GM23338 (cell line): Measurements from ENCODE around the gene TCP11L2. TPM values are rescaled to one million over a fixed set of nuclear protein-coding genes. Genes with fewer than 3 reads are reported as not detected.

Experiments used
- ATAC-seq: fragments of 200-7000 bp; cut with Tn5 transposase; 3 replicates; pipeline ENCODE4 v1.9.1; 2020
- DNase-seq: peaks from one replicate; pipeline ENCODE4 v3.0.0-alpha.2; 2015; ENCODE audit warnings: low spot score
- H2AFZ ChIP-seq: fragments of 200-600 bp; sonication (generic); 2 replicates; pipeline ENCODE4 v1.8.0; 2016; ENCODE audit warnings: antibody characterized with exemption, mild to moderate bottlenecking, moderate library complexity
- H3F3A ChIP-seq: fragments of 200-600 bp; sonication (generic); replicated peaks from 2 replicates; pipeline ENCODE4 v1.8.0; 2017; ENCODE audit warnings: antibody characterized with exemption, mixed run types, low read depth
- H3K27ac ChIP-seq: fragments of 200-600 bp; sonication (generic); 2 replicates; pipeline ENCODE4 v1.6.1; 2016; ENCODE audit warnings: low read depth
- H3K27me3 ChIP-seq: fragments of 200-600 bp; sonication (generic); 2 replicates; pipeline ENCODE4 v1.8.0; 2016; ENCODE audit warnings: mild to moderate bottlenecking, mixed run types, moderate library complexity; ENCODE audit not compliant: insufficient read depth
- H3K36me3 ChIP-seq: fragments of 200-600 bp; sonication (generic); 2 replicates; pipeline ENCODE4 v1.8.0; 2016; ENCODE audit warnings: mild to moderate bottlenecking; ENCODE audit not compliant: insufficient read depth
- H3K4me1 ChIP-seq: fragments of 200-600 bp; sonication (generic); 2 replicates; pipeline ENCODE4 v1.8.0; 2016; ENCODE audit warnings: mild to moderate bottlenecking, moderate library complexity; ENCODE audit not compliant: insufficient read depth
- H3K4me2 ChIP-seq: fragments of 200-600 bp; sonication (generic); 2 replicates; pipeline ENCODE4 v1.7.1; 2017; ENCODE audit warnings: mixed run types
- H3K4me3 ChIP-seq: fragments of 200-600 bp; sonication (generic); 2 replicates; pipeline ENCODE4 v1.6.1; 2016; ENCODE audit warnings: mixed run types
- H3K79me2 ChIP-seq: fragments of 200-600 bp; sonication (generic); replicated peaks from 2 replicates; pipeline ENCODE4 v1.8.0; 2017; ENCODE audit warnings: mild to moderate bottlenecking; ENCODE audit not compliant: insufficient read depth
- H3K9me2 ChIP-seq: fragments of 200-600 bp; sonication (generic); 2 replicates; pipeline ENCODE4 v1.8.0; 2017; ENCODE audit not compliant: insufficient read depth
- H4K20me1 ChIP-seq: fragments of 200-600 bp; sonication (generic); replicated peaks from 2 replicates; pipeline ENCODE4 v1.8.0; 2017; ENCODE audit warnings: mild to moderate bottlenecking; ENCODE audit not compliant: insufficient read depth
- H3K27ac Mint-ChIP-seq: 2 replicates; pipeline ENCODE4 v1.8.0; 2020; ENCODE audit warnings: inconsistent platforms, mild to moderate bottlenecking, moderate library complexity, mixed read lengths
- H3K27me3 Mint-ChIP-seq: 3 replicates; pipeline ENCODE4 v1.8.0; 2022; ENCODE audit warnings: low read depth, mild to moderate bottlenecking, moderate library complexity, mixed read lengths, inconsistent platforms; ENCODE audit not compliant: insufficient read depth, poor library complexity
- H3K36me3 Mint-ChIP-seq: 3 replicates; pipeline ENCODE4 v1.8.0; 2021; ENCODE audit warnings: low read depth, mild to moderate bottlenecking, inconsistent platforms, moderate library complexity, mixed read lengths
- H3K4me1 Mint-ChIP-seq: 3 replicates; pipeline ENCODE4 v1.8.0; 2020; ENCODE audit warnings: mild to moderate bottlenecking, inconsistent platforms, mixed read lengths
- H3K4me3 Mint-ChIP-seq: 3 replicates; pipeline ENCODE4 v1.8.0; 2021; ENCODE audit warnings: moderate library complexity, mild to moderate bottlenecking, inconsistent platforms, mixed read lengths
- H3K9me3 Mint-ChIP-seq: 3 replicates; pipeline ENCODE4 v1.8.0; 2020; ENCODE audit warnings: moderate library complexity, mild to moderate bottlenecking, inconsistent platforms, mixed read lengths
- CREB1 ChIP-seq: fragments of 250-450 bp; sonication (Bioruptor Pico); IDR thresholded peaks from 2 replicates; pipeline ENCODE4 v1.5.0; 2020; ENCODE audit warnings: low read depth, mild to moderate bottlenecking, moderate library complexity
- ZNF462 ChIP-seq: fragments of 250-450 bp; sonication (Bioruptor Pico); IDR thresholded peaks from 2 replicates; pipeline ENCODE4 v1.5.0; 2020; ENCODE audit warnings: mild to moderate bottlenecking, moderate library complexity
- polyA plus RNA-seq: library from polyadenylated mRNA; unstranded; fragments of >200 nt; fragmentation: Nextera tagmentation; extraction: Ambion mirVana; gene quantifications from 2 replicates; pipeline ENCODE4 v1.2.1, GENCODE V29; 2016
- total RNA-seq: library from RNA; depleted of rRNA; stranded (reverse); fragments of >200 nt; shearing (Covaris generic); gene quantifications from 2 replicates; pipeline ENCODE4 v1.2.3, GENCODE V29; 2014

TCP11L2 gene
- total and polyA plus RNA-seq, 2 experiments from 2014 or later, result 1.4 to 4.4 TPM

- TF ChIP-seq ZNF462 (CRISPR knock-in tag), result no peak
Observed at GRCh38 chr12:106357549-106358395, 55.2 kb downstream of the TCP11L2 start, which contains the start of gene POLR3B (continued).

GRCh38 chr12:106358396-106359241 lies 56.1 kb downstream of the TCP11L2 start:
- H3K4me1 ChIP-seq, result peaks cover 8% of the 10 kb centered on the region; the same call in 1 of the 2 replicates
- H3F3A ChIP-seq, result no peaks in the 10 kb centered on the region
- H3K27ac ChIP-seq, result no peak overlapping the region
- peaks cover 6% of the 10 kb centered on the region for H4K20me1 ChIP-seq
- no peaks in the 10 kb centered on the region for H3K27me3 ChIP-seq
- Mint-ChIP-seq H3K9me3 (no peaks in the 10 kb centered on the region), H3K27me3 (peaks cover 12% of the 10 kb centered on the region), H3K27ac (peak overlapping the region; percentile 85), H3K36me3 (no peaks in the 10 kb centered on the region; the same call in 2 of the 3 replicates), H3K4me3 (peak overlapping the region; percentile 94), H3K4me1 (peaks cover 8% of the 10 kb centered on the region)
- H3K4me3 ChIP-seq, result peak overlapping the region; percentile 78
- no peaks in the 10 kb centered on the region for H3K36me3 ChIP-seq
- DNase-seq (no peak), ATAC-seq (peak; percentile 4; the same call in 1 of the 3 replicates)
- no peaks in the 10 kb centered on the region for H3K9me2 ChIP-seq
- peak overlapping the region; percentile 91 for H3K4me2 ChIP-seq
- peaks cover 35% of the 10 kb centered on the region for H3K79me2 ChIP-seq
- H2AFZ ChIP-seq, result peak overlapping the region; percentile 78; the same call in 1 of the 2 replicates
- no peak for TF ChIP-seq CREB1 (CRISPR knock-in tag)
